IPS-20b (cell line): ENCODE results near the gene TRIP13.

Source experiments
- H3K27ac ChIP-seq: one replicate; pipeline ENCODE4 v1.5.1; 2013; ENCODE audit warnings: low read length
- H3K27me3 ChIP-seq: 2 replicates; pipeline ENCODE4 v1.6.1; 2013; ENCODE audit warnings: mild to moderate bottlenecking, low read length, inconsistent platforms; ENCODE audit not compliant: insufficient read depth
- H3K36me3 ChIP-seq: 2 replicates; pipeline ENCODE4 v1.6.1; 2013; ENCODE audit warnings: low read depth, mild to moderate bottlenecking, inconsistent platforms, low read length, moderate library complexity; ENCODE audit not compliant: insufficient read depth
- H3K4me1 ChIP-seq: 2 replicates; pipeline ENCODE4 v1.6.1; 2013; ENCODE audit warnings: mild to moderate bottlenecking, control low read depth, inconsistent platforms, low read length, moderate library complexity; ENCODE audit not compliant: insufficient read depth
- H3K4me3 ChIP-seq: 2 replicates; pipeline ENCODE4 v1.5.1; 2013; ENCODE audit warnings: mild to moderate bottlenecking, low read length, inconsistent platforms
- H3K9ac ChIP-seq: 2 replicates; pipeline ENCODE4 v1.6.1; 2013; ENCODE audit warnings: low read depth, mild to moderate bottlenecking, inconsistent platforms, low read length, moderate library complexity
- H3K9me3 ChIP-seq: 2 replicates; pipeline ENCODE4 v1.6.1; 2013; ENCODE audit warnings: mild to moderate bottlenecking, low read depth, low read length, inconsistent platforms; ENCODE audit not compliant: insufficient read depth

TRIP13 gene

DNA sequence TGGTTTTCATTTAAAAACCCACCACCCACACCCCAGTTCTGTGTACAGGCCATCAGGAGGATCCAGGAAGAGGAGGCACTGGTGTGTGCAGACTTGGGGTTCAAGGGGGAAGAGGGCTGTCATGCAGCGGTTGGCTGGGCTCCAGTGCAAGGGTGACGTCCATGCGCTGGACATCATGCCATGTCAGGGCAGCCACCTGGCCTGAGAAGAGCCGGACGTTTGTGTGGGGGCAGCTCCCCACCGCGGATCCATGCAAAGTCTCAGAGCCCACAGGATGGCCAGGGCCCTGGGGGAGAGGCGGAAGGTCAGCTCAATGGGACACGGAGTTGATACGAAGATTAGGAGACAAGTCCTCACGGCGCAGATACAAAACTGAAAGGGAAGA lies 11.1 kb upstream of the TRIP13 start:
- Histone ChIP-seq H3K4me1 (no peaks in the 10 kb centered on the region), H3K4me3 (no peak overlapping the region), H3K9ac (no peak overlapping the region), H3K9me3 (no peaks in the 10 kb centered on the region), H3K27ac (no peak overlapping the region), H3K27me3 (no peaks in the 10 kb centered on the region), H3K36me3 (peaks cover 79% of the 10 kb centered on the region)

DNA sequence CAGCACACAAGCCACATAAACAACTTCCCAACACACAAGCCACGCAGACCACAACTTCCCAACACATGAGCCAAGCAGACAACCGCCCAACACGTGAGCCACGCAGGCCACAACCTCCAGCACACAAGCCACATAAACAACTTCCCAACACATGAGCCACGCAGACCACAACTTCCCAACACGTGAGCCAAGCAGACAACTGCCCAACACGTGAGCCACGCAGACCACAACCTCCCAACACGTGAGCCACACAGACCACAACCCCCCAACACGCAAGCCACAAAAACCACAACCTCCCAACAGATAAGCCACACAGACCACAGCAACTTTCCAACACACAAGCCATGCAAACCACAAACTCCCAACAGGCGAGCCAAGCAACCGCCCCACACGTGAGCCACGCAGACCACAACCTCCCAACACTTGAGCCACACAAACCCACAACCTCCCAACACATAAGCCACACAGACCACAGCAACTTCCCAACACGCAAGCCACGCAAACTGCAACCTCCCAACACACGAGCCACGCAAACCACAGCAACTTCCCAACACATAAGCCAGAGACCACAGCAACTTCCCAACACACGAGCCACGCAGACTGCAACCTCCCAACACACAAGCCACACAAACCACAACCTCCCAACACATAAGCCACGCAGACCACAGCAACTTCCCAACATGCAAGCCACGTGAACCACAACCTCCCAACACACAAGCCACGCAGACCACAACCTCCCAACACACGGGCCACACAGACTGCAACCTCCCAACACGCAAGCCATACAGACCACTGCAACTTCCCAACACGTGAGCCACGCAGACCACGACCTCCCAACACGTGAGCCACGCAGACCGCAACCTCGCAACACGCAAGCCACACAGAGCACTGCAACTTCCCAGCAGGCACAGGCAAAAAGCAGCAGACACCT lies 10.2 kb upstream of the TRIP13 start:
- Histone ChIP-seq H3K9ac (no peak overlapping the region), H3K36me3 (peaks cover 79% of the 10 kb centered on the region)

DNA sequence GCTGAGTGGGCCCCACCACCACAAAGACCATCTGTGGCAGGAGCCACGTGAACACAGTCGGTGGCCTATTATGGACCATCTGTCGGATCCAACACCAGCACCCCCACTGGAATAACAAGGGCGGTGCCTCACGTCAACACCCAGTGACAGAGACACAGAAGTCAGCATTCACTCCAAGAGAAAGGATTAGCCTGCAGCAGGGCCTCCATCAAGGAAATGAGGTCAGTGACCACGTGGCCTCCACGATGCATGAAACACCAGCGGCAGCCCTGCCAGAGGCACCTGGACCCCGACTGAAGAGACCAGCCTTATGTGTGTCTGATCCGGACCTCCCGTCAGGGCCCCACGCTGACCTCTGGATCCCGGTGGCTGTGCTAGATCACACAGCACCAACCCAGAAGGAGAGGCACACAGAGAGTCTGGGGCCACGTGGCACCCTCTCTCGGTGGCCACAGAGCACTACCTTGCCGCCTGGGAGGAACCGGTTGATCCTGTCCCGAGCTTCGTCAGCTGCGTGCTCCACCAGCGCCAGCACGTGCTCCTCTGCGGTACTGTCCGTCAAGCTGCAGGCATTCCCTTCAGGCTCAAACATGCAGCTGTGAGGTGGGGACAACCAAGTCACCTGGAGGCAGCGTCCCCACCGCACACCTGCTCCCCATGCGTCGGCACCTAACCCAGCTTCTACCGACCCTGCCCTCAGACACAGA lies 9.1 kb upstream of the TRIP13 start:
- Histone ChIP-seq H3K36me3 (peaks cover 82% of the 10 kb centered on the region), H3K9ac (no peak overlapping the region), H3K4me1 (no peaks in the 10 kb centered on the region), H3K27me3 (no peaks in the 10 kb centered on the region), H3K27ac (no peak overlapping the region), H3K9me3 (no peaks in the 10 kb centered on the region), H3K4me3 (no peak overlapping the region)

More for the DNA sequence above, 10.2 kb upstream of the TRIP13 start:
- H3K9me3 ChIP-seq, result no peaks in the 10 kb centered on the region
- no peaks in the 10 kb centered on the region for H3K27me3 ChIP-seq
- no peak overlapping the region for H3K4me3 ChIP-seq
- H3K27ac ChIP-seq, result no peak overlapping the region
- H3K4me1 ChIP-seq, result no peaks in the 10 kb centered on the region

DNA sequence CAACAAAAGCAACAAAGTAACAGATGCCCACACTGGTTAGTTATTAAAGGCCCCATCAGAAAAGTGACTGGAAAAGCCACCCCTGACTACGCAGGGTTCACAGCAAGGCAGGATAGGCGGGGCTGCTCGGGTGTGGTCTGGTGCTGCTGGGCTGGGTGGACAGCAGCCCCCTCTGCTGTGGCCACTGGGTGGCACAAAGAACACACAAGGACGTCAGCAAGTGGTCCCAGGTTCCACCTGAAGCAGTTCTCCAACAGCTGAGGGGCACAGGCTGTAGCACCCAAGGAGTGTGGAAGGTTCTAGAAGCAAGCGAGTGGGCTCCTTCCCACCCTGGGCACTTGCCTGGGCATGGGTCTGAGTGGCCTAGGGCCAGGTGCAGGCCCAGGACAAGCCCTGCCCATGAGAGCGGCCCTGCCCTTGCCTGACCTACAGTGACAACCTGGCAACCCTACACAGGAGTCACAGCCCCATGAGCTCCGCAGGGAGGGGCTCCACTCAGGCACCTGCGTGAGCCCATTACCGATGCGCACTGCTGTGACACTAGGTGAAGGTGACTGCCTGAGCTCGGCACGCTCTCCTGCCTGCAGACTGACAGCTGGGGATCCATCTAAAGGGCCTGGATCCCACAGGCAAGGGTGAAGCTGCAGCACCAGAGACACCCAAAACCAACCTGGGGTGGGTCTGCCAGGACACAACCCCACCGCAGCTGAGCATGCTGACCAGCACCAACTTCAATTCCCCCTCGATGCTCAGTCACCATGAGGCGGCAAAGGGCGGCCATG lies 8.1 kb upstream of the TRIP13 start:
- H3K9me3 ChIP-seq, result no peaks in the 10 kb centered on the region
- H3K36me3 ChIP-seq, result peaks cover 91% of the 10 kb centered on the region
- H3K27ac ChIP-seq, result no peak overlapping the region
- H3K9ac ChIP-seq, result no peak overlapping the region
- H3K4me3 ChIP-seq, result no peak overlapping the region
- no peaks in the 10 kb centered on the region for H3K4me1 ChIP-seq
- no peaks in the 10 kb centered on the region for H3K27me3 ChIP-seq

DNA sequence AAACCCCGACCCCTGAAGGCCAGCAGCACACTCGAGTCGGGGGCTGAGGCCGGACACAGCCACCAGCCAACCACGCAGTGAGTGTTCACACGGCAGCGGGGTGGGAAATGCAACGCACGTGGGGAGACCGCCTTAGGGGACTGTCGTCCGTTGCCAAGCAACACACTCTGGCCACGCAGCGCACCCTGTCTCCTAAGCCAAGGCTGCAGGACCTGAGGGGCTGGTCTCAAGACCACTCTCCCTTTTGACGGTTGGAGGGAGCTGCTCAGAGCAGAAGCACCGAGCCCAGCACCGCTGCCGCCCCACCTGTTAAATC lies 7.6 kb upstream of the TRIP13 start:
- H3K4me1 ChIP-seq, result no peaks in the 10 kb centered on the region
- no peak overlapping the region for H3K9ac ChIP-seq
- no peaks in the 10 kb centered on the region for H3K27me3 ChIP-seq
- H3K27ac ChIP-seq, result no peak overlapping the region
- H3K36me3 ChIP-seq, result peaks cover 96% of the 10 kb centered on the region
- no peak overlapping the region for H3K4me3 ChIP-seq
- no peaks in the 10 kb centered on the region for H3K9me3 ChIP-seq

DNA sequence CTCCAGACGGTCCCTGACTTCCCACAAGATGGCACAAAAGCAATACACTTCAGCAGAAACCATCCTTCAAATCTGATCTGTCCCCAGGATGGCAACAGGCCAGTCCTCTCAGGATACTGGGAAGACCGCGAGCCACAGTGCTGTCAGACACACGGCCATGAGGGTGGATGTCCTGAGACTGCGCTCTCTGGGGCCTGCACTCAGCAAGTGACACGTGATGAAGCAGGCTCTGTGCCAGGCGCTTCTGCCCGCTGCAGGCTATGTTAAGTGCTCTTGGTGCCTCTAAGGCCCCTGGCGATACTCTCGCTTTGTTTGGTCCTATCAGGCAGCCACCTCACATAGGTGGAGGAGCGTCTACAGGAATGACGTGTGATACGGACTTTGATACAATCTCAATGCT lies 7.2 kb upstream of the TRIP13 start:
- H3K9ac ChIP-seq, result no peak overlapping the region
- H3K36me3 ChIP-seq, result peaks cover 100% of the 10 kb centered on the region
- H3K4me3 ChIP-seq, result no peak overlapping the region
- H3K27me3 ChIP-seq, result no peaks in the 10 kb centered on the region
- H3K4me1 ChIP-seq, result no peaks in the 10 kb centered on the region
- no peaks in the 10 kb centered on the region for H3K9me3 ChIP-seq
- H3K27ac ChIP-seq, result no peak overlapping the region

DNA sequence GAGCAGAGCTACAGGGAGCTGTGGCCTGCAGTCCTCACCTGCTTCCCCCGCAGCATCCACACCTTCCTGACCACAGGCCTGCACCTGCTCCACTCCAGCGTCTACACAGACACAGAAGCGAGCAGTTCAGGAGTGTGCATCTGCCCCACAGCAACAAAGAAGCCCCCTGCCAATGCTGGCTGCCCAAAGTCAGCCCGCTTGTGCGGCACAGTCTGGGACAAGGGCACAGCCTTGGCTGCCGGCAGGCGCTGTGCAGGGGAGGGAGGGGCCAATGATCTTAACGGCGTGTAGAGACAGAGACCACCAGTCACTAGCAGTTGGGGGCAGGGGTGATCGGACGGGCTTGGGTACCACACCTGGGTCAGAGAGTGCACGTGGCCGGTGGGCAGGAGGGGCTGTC lies 6.6 kb upstream of the TRIP13 start:
- H3K27ac ChIP-seq, result no peak overlapping the region
- H3K36me3 ChIP-seq, result peaks cover 100% of the 10 kb centered on the region
- H3K27me3 ChIP-seq, result no peaks in the 10 kb centered on the region
- no peak overlapping the region for H3K4me3 ChIP-seq
- no peak overlapping the region for H3K9ac ChIP-seq
- H3K4me1 ChIP-seq, result no peaks in the 10 kb centered on the region
- H3K9me3 ChIP-seq, result no peaks in the 10 kb centered on the region

DNA sequence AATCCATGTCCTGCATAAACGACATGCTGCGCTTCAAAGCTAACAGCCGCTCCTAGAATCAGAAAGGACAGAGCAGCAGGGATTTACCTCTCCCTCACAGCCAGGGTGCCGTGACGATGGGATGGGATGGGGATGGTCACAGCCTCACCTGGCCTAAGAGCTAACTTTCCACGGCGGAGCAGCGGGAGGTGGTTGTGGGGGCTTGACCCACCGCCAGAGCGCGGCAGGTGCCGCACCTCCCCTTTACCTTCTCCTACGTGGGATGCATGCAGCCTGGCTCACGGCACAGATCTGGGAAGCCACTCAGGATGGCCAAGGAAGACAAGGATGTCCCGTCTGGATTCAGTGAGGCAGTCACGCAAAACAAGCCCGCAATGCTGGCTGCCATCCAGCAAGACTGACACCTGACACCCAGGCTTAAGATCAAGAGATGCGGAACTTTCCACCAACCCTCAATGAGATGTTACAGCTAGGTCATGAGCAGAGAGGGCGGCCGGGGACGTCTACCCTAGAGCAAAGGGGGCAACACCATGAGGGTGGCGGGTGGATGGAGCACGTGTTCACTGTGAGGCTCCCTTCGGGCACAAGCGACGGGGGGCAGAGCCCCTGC lies 5.9 kb upstream of the TRIP13 start:
- H3K9ac ChIP-seq, result no peak overlapping the region
- no peaks in the 10 kb centered on the region for H3K4me1 ChIP-seq
- H3K9me3 ChIP-seq, result no peaks in the 10 kb centered on the region
- peaks cover 94% of the 10 kb centered on the region for H3K36me3 ChIP-seq
- H3K27me3 ChIP-seq, result no peaks in the 10 kb centered on the region
- no peak overlapping the region for H3K4me3 ChIP-seq
- no peak overlapping the region for H3K27ac ChIP-seq

DNA sequence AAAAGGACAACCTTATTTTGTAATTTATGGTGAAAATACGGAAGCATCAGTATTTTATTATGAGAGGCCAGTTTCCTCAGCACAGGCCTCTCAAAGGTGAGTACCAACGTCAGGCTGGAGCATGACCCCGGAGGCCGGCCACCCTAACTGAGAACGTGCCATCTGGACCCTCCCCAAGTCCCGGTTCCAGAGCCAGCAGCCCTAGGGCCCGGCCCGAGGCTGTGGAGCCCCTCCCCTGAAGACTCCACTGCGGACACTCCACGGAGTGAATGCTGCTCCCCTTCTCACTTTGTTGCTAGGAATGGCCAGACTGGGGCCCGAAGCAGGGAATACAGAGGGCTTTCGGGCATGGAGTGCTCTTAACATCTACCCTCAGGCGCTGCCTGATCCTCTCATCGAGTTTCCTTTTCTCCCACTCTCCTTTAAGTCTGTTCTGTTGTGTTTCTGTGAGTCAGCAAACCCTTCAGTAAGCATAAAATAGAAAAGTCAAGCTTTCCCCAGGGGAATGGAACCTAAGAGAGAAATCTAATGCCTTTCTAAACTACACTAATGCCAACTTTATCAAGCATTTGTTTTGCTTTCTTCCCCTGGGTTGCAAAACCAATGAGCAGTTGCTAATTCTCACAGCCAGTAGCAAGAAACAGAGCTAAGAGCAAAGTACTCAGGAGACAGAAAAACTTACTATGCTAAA lies 4.6 kb upstream of the TRIP13 start:
- no peaks in the 10 kb centered on the region for H3K4me1 ChIP-seq
- peaks cover 81% of the 10 kb centered on the region for H3K36me3 ChIP-seq
- H3K9me3 ChIP-seq, result no peaks in the 10 kb centered on the region
- no peaks in the 10 kb centered on the region for H3K27me3 ChIP-seq
- no peak overlapping the region for H3K27ac ChIP-seq
- H3K9ac ChIP-seq, result no peak overlapping the region
- no peak overlapping the region for H3K4me3 ChIP-seq

DNA sequence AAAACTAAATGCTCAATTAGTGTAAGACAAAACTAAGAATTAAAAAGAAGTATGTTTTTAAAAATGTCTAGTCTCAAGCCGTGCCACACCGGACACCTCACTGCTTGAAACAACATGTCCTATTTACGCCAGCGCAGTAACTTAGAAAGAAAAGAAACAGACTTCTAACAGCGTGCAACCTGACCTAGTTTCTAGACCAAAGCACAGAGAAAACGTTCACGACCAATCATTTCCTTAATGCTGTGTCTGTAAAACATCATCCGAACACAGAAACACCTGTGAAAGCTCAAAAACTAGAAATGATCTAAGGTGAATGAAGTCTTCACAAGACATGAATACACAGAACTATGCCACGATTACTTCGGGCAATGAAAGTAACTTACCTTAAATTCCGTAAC lies 4.0 kb upstream of the TRIP13 start:
- Histone ChIP-seq H3K4me1 (peaks cover 1% of the 10 kb centered on the region; the same call in 1 of the 2 replicates), H3K27ac (no peak overlapping the region), H3K36me3 (peaks cover 76% of the 10 kb centered on the region), H3K9me3 (no peaks in the 10 kb centered on the region), H3K9ac (no peak overlapping the region), H3K4me3 (no peak overlapping the region), H3K27me3 (no peaks in the 10 kb centered on the region)
